NCI-H1105 (cell line): ENCODE data around the gene NHSL2.
"Not testable (repeated sequence)": the region's sequence is repeated elsewhere in the genome, so short reads cannot be mapped to it uniquely, and the experiment has no call there.

ENCODE experiments used
- DNase-seq: peaks from one replicate; lab custom pipeline; 2025; lab: John Stamatoyannopoulos, UW

NHSL2 gene

GRCh38 chrX:71923516-71923915, 12.9 kb downstream of the NHSL2 start:
- DNase-seq: no peak

GRCh38 chrX:71927040-71927439, 16.4 kb downstream of the NHSL2 start:
- no peak for DNase-seq

GRCh38 chrX:71928856-71929255, 18.2 kb downstream of the NHSL2 start:
- DNase-seq: no peak

GRCh38 chrX:71930298-71930697, 19.7 kb downstream of the NHSL2 start:
- no peak for DNase-seq

- no peak for DNase-seq
These were observed 24.8 kb downstream of the NHSL2 start for GRCh38 chrX:71935476-71935875.

GRCh38 chrX:71936632-71937031, 26.0 kb downstream of the NHSL2 start:
- no peak for DNase-seq

- no peak for DNase-seq
These were observed 27.7 kb downstream of the NHSL2 start for GRCh38 chrX:71938371-71938770.

GRCh38 chrX:71941145-71941544, 30.5 kb downstream of the NHSL2 start:
- DNase-seq: no peak

- DNase-seq: no peak
These were observed 31.1 kb downstream of the NHSL2 start for GRCh38 chrX:71941776-71942175.

GRCh38 chrX:71944369-71944768, 33.7 kb downstream of the NHSL2 start:
- DNase-seq: no peak

- DNase-seq: no peak
These were observed 34.7 kb downstream of the NHSL2 start for GRCh38 chrX:71945237-71945805.

- no peak for DNase-seq
These were observed 38.7 kb downstream of the NHSL2 start for GRCh38 chrX:71949363-71949762.

GRCh38 chrX:71949844-71950445, 39.3 kb downstream of the NHSL2 start:
- DNase-seq: no peak

GRCh38 chrX:71953391-71953790, 42.7 kb downstream of the NHSL2 start:
- DNase-seq: no peak

- DNase-seq: no peak
These were observed 43.3 kb downstream of the NHSL2 start for GRCh38 chrX:71953946-71954345.

- DNase-seq: no peak
These were observed 43.8 kb downstream of the NHSL2 start for GRCh38 chrX:71954458-71954857.

- no peak for DNase-seq
These were observed 45.0 kb downstream of the NHSL2 start for GRCh38 chrX:71955530-71956120.

GRCh38 chrX:71958281-71958675, 47.6 kb downstream of the NHSL2 start:
- no peak for DNase-seq

- DNase-seq: not testable (repeated sequence)
These were observed 53.5 kb downstream of the NHSL2 start for GRCh38 chrX:71964184-71964583.

GRCh38 chrX:71974916-71975315, 64.3 kb downstream of the NHSL2 start:
- no peak for DNase-seq

- DNase-seq: no peak
These were observed 66.1 kb downstream of the NHSL2 start for GRCh38 chrX:71976753-71977152.

- no peak for DNase-seq
These were observed 67.5 kb downstream of the NHSL2 start for GRCh38 chrX:71978164-71978563.

- no peak for DNase-seq
These were observed 79.3 kb downstream of the NHSL2 start for GRCh38 chrX:71989768-71990426.
